B cell (primary cell): Measurements from ENCODE around the gene ARHGAP32. TPM values are rescaled to one million over a fixed set of nuclear protein-coding genes. Genes with fewer than 3 reads are reported as not detected.

Source experiments
- ATAC-seq: fragments of 200-7000 bp; cut with Tn5 transposase; one replicate; pipeline ENCODE4 v1.10.0; 2021; ENCODE audit warnings: low read depth, mild to moderate bottlenecking, moderate number of reproducible peaks, moderate library complexity
- CTCF ChIA-PET: fragments of 350-600 bp; sonication (Branson Sonifier 250); formaldehyde crosslinking; loops from one replicate; lab custom pipeline; 2021; ENCODE audit warnings: antibody characterized with exemption, inconsistent platforms; lab: Charles Lee
- POLR2A ChIA-PET: fragments of 350-600 bp; sonication (Branson Sonifier 250); formaldehyde crosslinking; loops from one replicate; lab custom pipeline; 2021; ENCODE audit warnings: antibody characterized with exemption; lab: Charles Lee
- DNase-seq: peaks from one replicate; pipeline ENCODE4 v3.0.0; 2013
- H2AFZ ChIP-seq: 2 replicates; pipeline ENCODE4 v1.6.1; 2012; ENCODE audit warnings: mild to moderate bottlenecking, low read depth, low read length; ENCODE audit not compliant: insufficient read depth, poor library complexity, severe bottlenecking
- H3K27ac ChIP-seq, 2 donors: 1 replicate in 1 of 2; 2 replicates in 1 of 2; pipeline ENCODE4 v1.5.1; 2012 to 2013; ENCODE audit warnings: low read length in 2 of 2, mild to moderate bottlenecking in 2 of 2, moderate library complexity in 1 of 2
- H3K27me3 ChIP-seq, 4 experiments: fragments of 200-600 bp in 1 of 4; sonication (generic) in 1 of 4; replicated peaks in 1 of 4; 1 replicate in 2 of 4; 2 replicates in 2 of 4; pipeline versions ENCODE4 v1.6.1 to v1.7.0; 2013 to 2016; ENCODE audit warnings: low read length in 3 of 4, mild to moderate bottlenecking in 2 of 4, mixed read lengths in 1 of 4, moderate library complexity in 1 of 4; ENCODE audit not compliant: insufficient read depth in 4 of 4, control insufficient read depth in 3 of 4; ENCODE audit errors: control extremely low read depth in 1 of 4
- H3K36me3 ChIP-seq, 2 experiments: replicated peaks in 1 of 2; 1 replicate in 1 of 2; 2 replicates in 1 of 2; pipeline versions ENCODE4 v1.6.1 to v1.7.1; 2013; ENCODE audit warnings: low read length in 1 of 2; ENCODE audit not compliant: insufficient read depth in 2 of 2, control insufficient read depth in 1 of 2; ENCODE audit errors: control extremely low read depth in 1 of 2, extremely low read depth in 1 of 2
- H3K4me1 ChIP-seq, 2 donors: fragments of 200-600 bp in 1 of 2; sonication (generic) in 1 of 2; 1 replicate in 1 of 2; 2 replicates in 1 of 2; pipeline versions ENCODE4 v1.5.1 to v1.6.1; 2013 to 2017; ENCODE audit warnings: low read length in 2 of 2; ENCODE audit not compliant: control insufficient read depth in 2 of 2, insufficient read depth in 2 of 2
- H3K4me2 ChIP-seq: replicated peaks from 2 replicates; pipeline ENCODE3; 2012; ENCODE audit warnings: mild to moderate bottlenecking, low read depth, low read length; ENCODE audit not compliant: poor library complexity, severe bottlenecking
- H3K4me3 ChIP-seq, 5 experiments: fragments of 200-600 bp in 1 of 5; sonication (generic) in 1 of 5; 1 replicate in 3 of 5; 2 replicates in 2 of 5; pipeline versions ENCODE4 v1.5.1 to v1.7.0; 2011 to 2016; ENCODE audit warnings: low read length in 4 of 5, mild to moderate bottlenecking in 4 of 5, low read depth in 2 of 5, control low read depth in 1 of 5, moderate library complexity in 1 of 5; ENCODE audit not compliant: insufficient read depth in 1 of 5; ENCODE audit errors: control extremely low read depth in 1 of 5, extremely low read depth in 1 of 5
- H3K79me2 ChIP-seq: fragments of 200-600 bp; sonication (generic); one replicate; pipeline ENCODE4 v1.6.0; 2016; ENCODE audit warnings: low read length; ENCODE audit not compliant: control insufficient read depth, insufficient read depth
- H3K9ac ChIP-seq: fragments of 200-600 bp; sonication (generic); 2 replicates; pipeline ENCODE4 v1.6.1; 2017; ENCODE audit warnings: mild to moderate bottlenecking, low read length, moderate library complexity
- H3K9me3 ChIP-seq, 3 donors: one replicate each; pipeline versions ENCODE4 v1.6.1 to v1.7.1; 2013; ENCODE audit warnings: low read length in 2 of 3; ENCODE audit not compliant: control insufficient read depth in 2 of 3, insufficient read depth in 1 of 3; ENCODE audit errors: control extremely low read depth in 1 of 3
- H4K20me1 ChIP-seq: 2 replicates; pipeline ENCODE4 v1.6.0; 2012; ENCODE audit warnings: mild to moderate bottlenecking, low read length; ENCODE audit not compliant: insufficient read depth, control insufficient read depth, poor library complexity, severe bottlenecking
- H3K27ac Mint-ChIP-seq: one replicate; pipeline ENCODE4 v1.8.0; 2021; ENCODE audit warnings: mixed read lengths
- H3K27me3 Mint-ChIP-seq: one replicate; pipeline ENCODE4 v1.8.0; 2021; ENCODE audit warnings: mixed read lengths
- H3K4me1 Mint-ChIP-seq: one replicate; pipeline ENCODE4 v1.8.0; 2021; ENCODE audit warnings: mixed read lengths
- H3K4me3 Mint-ChIP-seq: one replicate; pipeline ENCODE4 v1.8.0; 2021; ENCODE audit warnings: mixed read lengths
- H3K9me3 Mint-ChIP-seq: one replicate; pipeline ENCODE4 v1.8.0; 2022; ENCODE audit warnings: mixed read lengths; ENCODE audit not compliant: insufficient read depth
- CTCF ChIP-seq: fragments of 200-600 bp; IDR thresholded peaks from one replicate; pipeline ENCODE4 v1.8.0; 2022; ENCODE audit warnings: antibody characterized with exemption, mild to moderate bottlenecking
- EZH2 ChIP-seq: IDR thresholded peaks from 2 replicates; pipeline ENCODE4 v1.6.1; 2012; ENCODE audit warnings: borderline replicate concordance, low read depth, mild to moderate bottlenecking, moderate library complexity, low read length; ENCODE audit not compliant: insufficient read depth, poor library complexity, severe bottlenecking
- WGBS: methylation state at CpG from one replicate; pipeline ENCODE4 v1.1.5; 2013; ENCODE audit warnings: missing lambda C conversion rate; ENCODE audit not compliant: insufficient coverage; 5-methylcytosine and 5-hydroxymethylcytosine counted together
- intact Hi-C: fragments of 100-400 bp; cut with micrococcal nuclease; formaldehyde crosslinking; loops from one replicate; pipeline ENCODE4 v1.10.0; 2022
- polyA plus RNA-seq: library from polyadenylated mRNA; depleted of rRNA; stranded (reverse); fragments of >200 nt; gene quantifications from 2 replicates; pipeline ENCODE4 v1.2.3, GENCODE V29; 2012
- total RNA-seq, 2 donors: library from RNA; stranded (reverse); fragments of 120-200 nt in 1 of 2; gene quantifications; 1 replicate in 1 of 2; 2 replicates in 1 of 2; pipeline versions ENCODE4 v1.2.3 to v1.2.4, GENCODE V29; 2013 to 2022

ARHGAP32 gene
- total and polyA plus RNA-seq, 2 donors (not counting 1 experiment from before 2014, with no cell fraction given): 4.4 to 10.6 TPM

- H3K9me3 Mint-ChIP-seq: no peaks in the 10 kb centered on the region
- no peak overlapping the region for H3K4me3 Mint-ChIP-seq
- no peak overlapping the region for H3K27ac ChIP-seq
- H3K4me3 ChIP-seq: no peak overlapping the region
- no peaks in the 10 kb centered on the region for H3K79me2 ChIP-seq
- H4K20me1 ChIP-seq: no peaks in the 10 kb centered on the region
- DNase-seq (no peak), ATAC-seq (no peak)
- CTCF ChIA-PET: interaction anchor here (1.1 to 3.1 kb wide), 4 partner anchors 8 to 808 kb away, joined by 3 to 12 read pairs (median 3); no protein-coding TSS in a partner anchor
- no peak overlapping the region for H2AFZ ChIP-seq
- H3K4me2 ChIP-seq: no peak overlapping the region
- WGBS: 96% methylated on average over 3 of the region's 7 CpGs
- H3K36me3 ChIP-seq: peaks cover under 1 to 2% of the 10 kb centered on the region in 2 experiments
- peaks cover 6% of the 10 kb centered on the region for H3K27me3 Mint-ChIP-seq
- intact Hi-C loops: no loop called here
- H3K27ac Mint-ChIP-seq: no peak overlapping the region
- H3K9me3 ChIP-seq: no peaks in the 10 kb centered on the region
- POLR2A ChIA-PET: no interaction called here
- H3K4me1 ChIP-seq: peaks cover 6 to 7% of the 10 kb centered on the region in 2 donors
- H3K4me1 Mint-ChIP-seq: peaks cover 12% of the 10 kb centered on the region
- TF ChIP-seq CTCF: no peak
- no peak for TF ChIP-seq EZH2
- H3K9ac ChIP-seq: no peak overlapping the region
- no peaks in the 10 kb centered on the region for H3K27me3 ChIP-seq
Measured at GRCh38 chr11:128964463-128964930, 227.6 kb downstream of the ARHGAP32 start.

- Histone ChIP-seq H3K79me2 (no peaks in the 10 kb centered on the region), H4K20me1 (no peaks in the 10 kb centered on the region), H3K4me3 (no peak overlapping the region), H3K36me3 (no peaks in the 10 kb centered on the region), H2AFZ (no peak overlapping the region), H3K27me3 (peaks cover 0 to 3% (median 0%) of the 10 kb centered on the region in 4 experiments), H3K4me1 (peaks cover 6 to 7% of the 10 kb centered on the region in 2 donors), H3K9me3 (no peaks in the 10 kb centered on the region), H3K4me2 (no peak overlapping the region), H3K27ac (no peak overlapping the region), H3K9ac (no peak overlapping the region)
- Mint-ChIP-seq H3K4me1 (peaks cover 12% of the 10 kb centered on the region), H3K27ac (no peak overlapping the region), H3K4me3 (no peak overlapping the region), H3K9me3 (no peaks in the 10 kb centered on the region), H3K27me3 (peaks cover 6% of the 10 kb centered on the region)
- ChIA-PET CTCF (interaction anchor here (1.2 to 3.1 kb wide), 3 partner anchors 80 to 807 kb away, joined by 3 to 12 read pairs (median 3); no protein-coding TSS in a partner anchor), POLR2A (no interaction called here)
- DNase-seq (no peak), ATAC-seq (no peak)
- WGBS: 100% methylated on average over 1 of the region's 3 CpGs
- no peak for TF ChIP-seq CTCF
- TF ChIP-seq EZH2: no peak
- intact Hi-C loops: no loop called here
Measured at GRCh38 chr11:128963744-128964325, 228.3 kb downstream of the ARHGAP32 start.
